Stimulated activated CD4-positive, alpha-beta T cell treated with anti-CD3 and anti-CD28 coated beads, Interleukin-1b, Interleukin-23, amount 100 ng/mL, for 24 hours (primary cell): Measurements from ENCODE around the gene SYNDIG1L.
A peak's percentile ranks its signal among the peaks of the same experiment; 100 is the strongest.
"Not testable (repeated sequence)": the region's sequence is repeated elsewhere in the genome, so short reads cannot be mapped to it uniquely, and the experiment has no call there.

Experiments
- DNase-seq, 4 experiments: peaks; one replicate each; pipeline ENCODE4 v3.0.0-alpha.2; 2020; ENCODE audit warnings: low read depth in 4 of 4, low spot score in 1 of 4

SYNDIG1L gene

GRCh38 chr14:74403619-74404417, 22.2 kb downstream of the SYNDIG1L start:
- no peak for DNase-seq

GRCh38 chr14:74402401-74403251, 23.4 kb downstream of the SYNDIG1L start:
- no peak for DNase-seq

GRCh38 chr14:74401504-74402241, 24.3 kb downstream of the SYNDIG1L start:
- peak; percentile 11 to 41 (median 25) for DNase-seq

- no peak for DNase-seq
Measured at GRCh38 chr14:74400919-74401503, 25.0 kb downstream of the SYNDIG1L start.

- DNase-seq: no peak
Measured at GRCh38 chr14:74400031-74400685, 25.9 kb downstream of the SYNDIG1L start.

- no peak for DNase-seq
Measured at GRCh38 chr14:74395094-74395493, 30.9 kb downstream of the SYNDIG1L start.

GRCh38 chr14:74394549-74394948, 31.5 kb downstream of the SYNDIG1L start:
- DNase-seq: no peak

- DNase-seq: no peak
Measured at GRCh38 chr14:74392616-74393570, 33.1 kb downstream of the SYNDIG1L start.

- no peak for DNase-seq
Measured at GRCh38 chr14:74391479-74391878, 34.5 kb downstream of the SYNDIG1L start.

GRCh38 chr14:74390505-74390904, 35.5 kb downstream of the SYNDIG1L start:
- not testable (repeated sequence) for DNase-seq

- DNase-seq: no peak
Measured at GRCh38 chr14:74389980-74390379, 36.0 kb downstream of the SYNDIG1L start.

- DNase-seq: no peak
Measured at GRCh38 chr14:74382231-74382630, 43.8 kb downstream of the SYNDIG1L start.

- not testable (repeated sequence) for DNase-seq
Measured at GRCh38 chr14:74381571-74381970, 44.4 kb downstream of the SYNDIG1L start.

- no peak for DNase-seq
Measured at GRCh38 chr14:74380845-74381244, 45.2 kb downstream of the SYNDIG1L start.

GRCh38 chr14:74380172-74380571, 45.8 kb downstream of the SYNDIG1L start:
- DNase-seq: no peak

- DNase-seq: no peak
Measured at GRCh38 chr14:74377976-74378690, 47.9 kb downstream of the SYNDIG1L start.

GRCh38 chr14:74368441-74368840, 57.6 kb downstream of the SYNDIG1L start:
- no peak for DNase-seq

GRCh38 chr14:74368026-74368425, 58.0 kb downstream of the SYNDIG1L start:
- DNase-seq: no peak
